GM18868 (cell line): ENCODE measurements around the gene PTDSS2.
"Not testable (repeated sequence)": the region's sequence is repeated elsewhere in the genome, so short reads cannot be mapped to it uniquely, and the experiment has no call there.

ENCODE experiments used
- ATAC-seq: cut with Tn5 transposase; IDR thresholded peaks from one replicate; pipeline ENCODE4 v1.9.1; 2021; ENCODE audit warnings: mild to moderate bottlenecking, moderate library complexity; ENCODE audit not compliant: unreplicated experiment

The PTDSS2 gene

GRCh38 chr11:464316-464715, 14.2 kb downstream of the PTDSS2 start:
- no peak for ATAC-seq

- ATAC-seq: no peak
Observed at GRCh38 chr11:465896-466530, 15.9 kb downstream of the PTDSS2 start.

- ATAC-seq: no peak
Observed at GRCh38 chr11:468036-468435, 18.0 kb downstream of the PTDSS2 start.

- ATAC-seq: no peak
Observed at GRCh38 chr11:468493-468892, 18.4 kb downstream of the PTDSS2 start.

GRCh38 chr11:469026-469683, 19.1 kb downstream of the PTDSS2 start:
- not testable (repeated sequence) for ATAC-seq

- ATAC-seq: no peak
Observed at GRCh38 chr11:469684-470560, 19.8 kb downstream of the PTDSS2 start.

- ATAC-seq: no peak
Observed at GRCh38 chr11:471468-472145, 21.5 kb downstream of the PTDSS2 start.

- ATAC-seq: no peak
Observed at GRCh38 chr11:472272-472671, 22.2 kb downstream of the PTDSS2 start.

GRCh38 chr11:472816-473215, 22.7 kb downstream of the PTDSS2 start:
- no peak for ATAC-seq

GRCh38 chr11:473415-473814, 23.3 kb downstream of the PTDSS2 start:
- no peak for ATAC-seq

GRCh38 chr11:473962-474785, 24.1 kb downstream of the PTDSS2 start:
- no peak for ATAC-seq

- no peak for ATAC-seq
Observed at GRCh38 chr11:474914-475506, 24.9 kb downstream of the PTDSS2 start.

- no peak for ATAC-seq
Observed at GRCh38 chr11:475941-476340, 25.9 kb downstream of the PTDSS2 start.

- ATAC-seq: no peak
Observed at GRCh38 chr11:476416-476815, 26.3 kb downstream of the PTDSS2 start.

GRCh38 chr11:477052-477715, 27.1 kb downstream of the PTDSS2 start:
- ATAC-seq: no peak

GRCh38 chr11:479311-479710, 29.2 kb downstream of the PTDSS2 start:
- ATAC-seq: no peak

GRCh38 chr11:484616-485015, 34.5 kb downstream of the PTDSS2 start:
- ATAC-seq: no peak

- no peak for ATAC-seq
Observed at GRCh38 chr11:486189-486588, 36.1 kb downstream of the PTDSS2 start.

GRCh38 chr11:487571-488021, 37.5 kb downstream of the PTDSS2 start:
- ATAC-seq: no peak
